Left lung (tissue), 10 donors: ENCODE results near the gene KLK15. TPM values are rescaled to one million over a fixed set of nuclear protein-coding genes. Genes with fewer than 3 reads are reported as not detected.

ENCODE experiments used
- ATAC-seq: fragments of 200-7000 bp; cut with Tn5 transposase; one replicate; pipeline ENCODE4 v1.9.1; 2020; ENCODE audit warnings: moderate library complexity
- DNase-seq, 4 donors: peaks; one replicate each; pipeline ENCODE4 v3.0.0-alpha.2; 2013 to 2020
- H3K27ac ChIP-seq, 2 donors: fragments of 200-600 bp; sonication (generic) in 1 of 2; one replicate each; pipeline versions ENCODE4 v1.5.0 to v1.8.0; 2020 to 2021
- H3K27me3 ChIP-seq, 2 donors: fragments of 200-600 bp; sonication (generic) in 1 of 2; one replicate each; pipeline versions ENCODE4 v1.5.0 to v1.8.0; 2020 to 2021
- H3K36me3 ChIP-seq, 2 donors: fragments of 200-600 bp; sonication (generic) in 1 of 2; one replicate each; pipeline versions ENCODE4 v1.5.0 to v1.8.0; 2020 to 2021
- H3K4me1 ChIP-seq, 2 donors: fragments of 200-600 bp; one replicate each; pipeline ENCODE4 v1.8.0; 2021
- H3K4me3 ChIP-seq, 2 donors: fragments of 200-600 bp; sonication (generic) in 1 of 2; one replicate each; pipeline versions ENCODE4 v1.5.0 to v1.8.0; 2020 to 2021; ENCODE audit warnings: mild to moderate bottlenecking in 1 of 2
- H3K9me3 ChIP-seq, 2 donors: fragments of 200-600 bp; sonication (generic) in 1 of 2; one replicate each; pipeline versions ENCODE4 v1.5.0 to v1.8.0; 2020 to 2021
- CTCF ChIP-seq, 2 donors: fragments of 200-600 bp; sonication (generic) in 1 of 2; IDR thresholded peaks; one replicate each; pipeline versions ENCODE4 v1.5.0 to v1.8.0; 2021; ENCODE audit warnings: antibody characterized with exemption in 2 of 2
- intact Hi-C, 2 donors: fragments of 100-400 bp; cut with DNase I; formaldehyde crosslinking; loops; one replicate each; pipeline versions ENCODE4 v1.11.2 to v1.14.2; 2022
- polyA plus RNA-seq, 6 donors: library from polyadenylated mRNA; unstranded; fragments of 120-200 nt; gene quantifications; one replicate each; pipeline ENCODE4 v1.2.1, GENCODE V29; 2013; ENCODE audit not compliant: insufficient read length in 6 of 6
- total RNA-seq, 2 donors: library from RNA; stranded (reverse); fragmentation: NEBNext Ultra II Directional; extraction: Animal tissue kit (Norgen Biotek cat#: 25700); gene quantifications; one replicate each; pipeline ENCODE4 v1.2.1, GENCODE V29; 2021
- donor health status: DM: no; HTN: yes; CAD: no.
- donor health status: DM: no; HTN: no; CAD: no.

KLK15 gene
- total and polyA plus RNA-seq, 8 donors = not detected

- H3K27me3 ChIP-seq = peaks cover 0 to 41% of the 10 kb centered on the region in 2 donors
- intact Hi-C loops = no loop called here
- H3K9me3 ChIP-seq = peaks cover 0 to 3% of the 10 kb centered on the region in 2 donors
- H3K4me1 ChIP-seq = no peaks in the 10 kb centered on the region
- no peak for TF ChIP-seq CTCF (IDR thresholded peaks at IDR 0.05)
- DNase-seq = no peak
- no peaks in the 10 kb centered on the region for H3K36me3 ChIP-seq
- H3K27ac ChIP-seq = no peak overlapping the region
- H3K4me3 ChIP-seq = no peak overlapping the region
- no peak for ATAC-seq
Observed at GRCh38 chr19:50843701-50844221, 10.4 kb upstream of the KLK15 start.

GRCh38 chr19:50843205-50843604, 9.8 kb upstream of the KLK15 start:
- Histone ChIP-seq H3K4me1 (no peaks in the 10 kb centered on the region), H3K4me3 (no peak overlapping the region), H3K27ac (no peak overlapping the region), H3K36me3 (no peaks in the 10 kb centered on the region), H3K9me3 (peaks cover 0 to 3% of the 10 kb centered on the region in 2 donors), H3K27me3 (peaks cover 0 to 40% of the 10 kb centered on the region in 2 donors)
- no peak for TF ChIP-seq CTCF (IDR thresholded peaks at IDR 0.05)
- ATAC-seq (no peak), DNase-seq (no peak)
- intact Hi-C loops = no loop called here

GRCh38 chr19:50842130-50842529, 8.8 kb upstream of the KLK15 start:
- Histone ChIP-seq H3K4me1 (no peaks in the 10 kb centered on the region), H3K36me3 (no peaks in the 10 kb centered on the region), H3K4me3 (no peak overlapping the region), H3K27ac (no peak overlapping the region), H3K27me3 (peaks cover 0 to 44% of the 10 kb centered on the region in 2 donors), H3K9me3 (peaks cover 0 to 3% of the 10 kb centered on the region in 2 donors)
- ATAC-seq = no peak
- no peak for DNase-seq
- TF ChIP-seq CTCF (IDR thresholded peaks at IDR 0.05) = no peak
- intact Hi-C loops = no loop called here

GRCh38 chr19:50839712-50840655, 6.6 kb upstream of the KLK15 start:
- no peak overlapping the region for H3K27ac ChIP-seq
- DNase-seq (no peak), ATAC-seq (no peak)
- TF ChIP-seq CTCF (IDR thresholded peaks at IDR 0.05) = no peak
- no peak overlapping the region for H3K4me3 ChIP-seq
- H3K9me3 ChIP-seq = peaks cover 0 to 3% of the 10 kb centered on the region in 2 donors
- H3K36me3 ChIP-seq = no peaks in the 10 kb centered on the region
- intact Hi-C loops = no loop called here
- H3K4me1 ChIP-seq = peaks cover 0 to 11% of the 10 kb centered on the region in 2 donors
- H3K27me3 ChIP-seq = peaks cover 0 to 57% of the 10 kb centered on the region in 2 donors

GRCh38 chr19:50838239-50838638, 4.9 kb upstream of the KLK15 start:
- peaks cover 0 to 61% of the 10 kb centered on the region in 2 donors for H3K27me3 ChIP-seq

More at GRCh38 chr19:50838239-50838638, 4.9 kb upstream of the KLK15 start:
- H3K36me3 ChIP-seq = no peaks in the 10 kb centered on the region
- peaks cover 0 to 3% of the 10 kb centered on the region in 2 donors for H3K9me3 ChIP-seq
- DNase-seq = no peak
- no peak overlapping the region for H3K27ac ChIP-seq
- peaks cover 0 to 11% of the 10 kb centered on the region in 2 donors for H3K4me1 ChIP-seq
- no peak overlapping the region for H3K4me3 ChIP-seq
- TF ChIP-seq CTCF (IDR thresholded peaks at IDR 0.05) = no peak
- ATAC-seq = no peak
- intact Hi-C loops = no loop called here
